Adipose tissue (tissue), 3 donors: ENCODE results near the gene GCSH. TPM values are rescaled to one million over a fixed set of nuclear protein-coding genes. Genes with fewer than 3 reads are reported as not detected.

Experiments used
- H3K27ac ChIP-seq: one replicate; pipeline ENCODE4 v1.5.1; 2013; ENCODE audit warnings: low read depth, low read length
- WGBS, 3 donors: extraction: QIAGEN DNeasy Blood & Tissue Kit; methylation state at CpG; one replicate each; pipeline ENCODE4 v1.1.7; 2013; 5-methylcytosine and 5-hydroxymethylcytosine counted together
- polyA plus RNA-seq, 3 donors: library from polyadenylated mRNA; stranded (reverse); fragments of 200-250 nt; gene quantifications; one replicate each; pipeline ENCODE4 v1.2.3, GENCODE V29; 2013
- donor health status: healthy with polysubstance abuse.
- donor health status: Bipolar disorder and iron deficiency.
- donor health status: healthy.

Gene GCSH
- polyA plus RNA-seq, 3 donors, result 20.1 to 65.1 (median 62.8) TPM

GRCh38 chr16:81066681-81067080 lies 29.5 kb downstream of the GCSH start:
- 77 to 78% (median 77%) methylated on average over 4 of the region's 4 CpGs for WGBS, 3 donors
- H3K27ac ChIP-seq, result no peak overlapping the region

GRCh38 chr16:81061871-81062608 lies 34.2 kb downstream of the GCSH start:
- 89 to 95% (median 92%) methylated on average over 10 of the region's 10 CpGs for WGBS, 3 donors

GRCh38 chr16:81061307-81061640 lies 34.9 kb downstream of the GCSH start:
- no peak overlapping the region for H3K27ac ChIP-seq
- WGBS, 3 donors, result 85 to 94% (median 86%) methylated on average over 10 of the region's 10 CpGs

More at GRCh38 chr16:81061871-81062608, 34.2 kb downstream of the GCSH start:
- H3K27ac ChIP-seq, result no peak overlapping the region

GRCh38 chr16:81060576-81061306 lies 35.5 kb downstream of the GCSH start:
- WGBS, 3 donors, result 84 to 88% (median 85%) methylated on average over 14 of the region's 14 CpGs

GRCh38 chr16:81053761-81054160 lies 42.4 kb downstream of the GCSH start:
- H3K27ac ChIP-seq, result no peak overlapping the region
- 78 to 83% (median 82%) methylated on average over 11 of the region's 11 CpGs for WGBS, 3 donors

More at GRCh38 chr16:81060576-81061306, 35.5 kb downstream of the GCSH start:
- H3K27ac ChIP-seq, result no peak overlapping the region

- 90 to 100% (median 95%) methylated on average over 2 of the region's 2 CpGs for WGBS, 3 donors
These were observed 53.4 kb downstream of the GCSH start for GRCh38 chr16:81042821-81043220.

GRCh38 chr16:81041696-81042095 lies 54.5 kb downstream of the GCSH start:
- 82 to 89% (median 88%) methylated on average over 4 of the region's 4 CpGs for WGBS, 3 donors
- no peak overlapping the region for H3K27ac ChIP-seq

More at GRCh38 chr16:81042821-81043220, 53.4 kb downstream of the GCSH start:
- H3K27ac ChIP-seq, result no peak overlapping the region

- H3K27ac ChIP-seq, result no peak overlapping the region
- WGBS, 3 donors, result 81 to 93% (median 90%) methylated on average over 5 of the region's 5 CpGs
These were observed 55.4 kb downstream of the GCSH start for GRCh38 chr16:81040842-81041241.

GRCh38 chr16:81040131-81040530 lies 56.1 kb downstream of the GCSH start:
- 95 to 99% (median 97%) methylated on average over 2 of the region's 2 CpGs for WGBS, 3 donors
- H3K27ac ChIP-seq, result no peak overlapping the region

GRCh38 chr16:81036751-81037350 lies 59.3 kb downstream of the GCSH start:
- 16 to 25% (median 18%) methylated on average over 10 of the region's 10 CpGs for WGBS, 3 donors

GRCh38 chr16:81035975-81036750 lies 60.0 kb downstream of the GCSH start:
- 0 to 1% (median 0%) methylated on average over 59 to 80 of the region's 80 CpGs for WGBS, 3 donors
- no peak overlapping the region for H3K27ac ChIP-seq

More at GRCh38 chr16:81036751-81037350, 59.3 kb downstream of the GCSH start:
- H3K27ac ChIP-seq, result no peak overlapping the region

- WGBS, 3 donors, result 2 to 6% (median 5%) methylated on average over 45 to 54 of the region's 54 CpGs
- H3K27ac ChIP-seq, result no peak within 1 kb of the TSS
These were observed 60.7 kb downstream of the GCSH start, which contains the start of gene ATMIN for GRCh38 chr16:81035398-81035974. TSS of gene ATMIN (plus strand) at chr16:81035842. CDS start at chr16:81035871, 29 bp downstream.

Other genes starting within 250 kb of the GCSH start
- 10 to 100 TPM; 43.4 to 77.3 (median 66.1) TPM for gene CMC2, start 89.5 kb downstream of the GCSH start, polyA plus RNA-seq
- gene CENPN, start 89.2 kb downstream of the GCSH start, polyA plus RNA-seq, result 1 to 10 TPM; 2.6 to 7.0 (median 6.6) TPM
- gene ATMIN, start 60.6 kb downstream of the GCSH start, polyA plus RNA-seq, result 10 to 100 TPM in 2 of 3 donors, 1 to 10 TPM in 1; 8.5 to 17.2 (median 12.9) TPM
- gene C16orf46, start 19.2 kb downstream of the GCSH start, polyA plus RNA-seq, result under 1 TPM; 0.46 to 0.94 (median 0.67) TPM
- gene BCO1, start 142.3 kb upstream of the GCSH start, polyA plus RNA-seq, result under 1 TPM in 1 of 3 donors, not detected in 2; 0.06 TPM
- 1 to 10 TPM in 1 of 3 donors, under 1 TPM in 2; 0.56 to 1.0 (median 0.79) TPM for gene GAN, start 218.6 kb upstream of the GCSH start, polyA plus RNA-seq